Psoas muscle (tissue), 8 donors: ENCODE results near the gene C14orf132. TPM values are rescaled to one million over a fixed set of nuclear protein-coding genes. Genes with fewer than 3 reads are reported as not detected.

Experiments used
- ATAC-seq, 4 donors: fragments of 200-7000 bp; cut with Tn5 transposase; one replicate each; pipeline ENCODE4 v1.9.1; 2020; ENCODE audit warnings: moderate library complexity in 3 of 4, mild to moderate bottlenecking in 2 of 4
- DNase-seq, 2 donors: peaks; one replicate each; pipeline ENCODE4 v3.0.0-alpha.2; 2020
- H3K27ac ChIP-seq: fragments of 200-600 bp; one replicate; pipeline ENCODE4 v1.8.0; 2022
- H3K27me3 ChIP-seq, 3 donors: fragments of 200-600 bp in 1 of 3; one replicate each; pipeline versions ENCODE4 v1.6.1 to v1.8.0; 2013 to 2022; ENCODE audit warnings: low read length in 2 of 3, mild to moderate bottlenecking in 2 of 3, moderate library complexity in 1 of 3; ENCODE audit not compliant: insufficient read depth in 3 of 3
- H3K36me3 ChIP-seq, 2 donors: fragments of 200-600 bp in 1 of 2; one replicate each; pipeline versions ENCODE4 v1.6.1 to v1.8.0; 2013 to 2022; ENCODE audit warnings: low read depth in 1 of 2, mild to moderate bottlenecking in 1 of 2, moderate library complexity in 1 of 2; ENCODE audit not compliant: insufficient read depth in 1 of 2
- H3K4me1 ChIP-seq: fragments of 200-600 bp; one replicate; pipeline ENCODE4 v1.8.0; 2022
- H3K4me3 ChIP-seq: fragments of 200-600 bp; one replicate; pipeline ENCODE4 v1.8.0; 2022; ENCODE audit warnings: mild to moderate bottlenecking
- H3K9me3 ChIP-seq: fragments of 200-600 bp; one replicate; pipeline ENCODE4 v1.8.0; 2022
- WGBS, 3 donors: extraction: QIAGEN DNeasy Blood & Tissue Kit; methylation state at CpG; one replicate each; pipeline versions ENCODE4 v1.1.6 to v1.1.7; 2013; 5-methylcytosine and 5-hydroxymethylcytosine counted together
- intact Hi-C, 2 donors: fragments of 100-400 bp; cut with DNase I; formaldehyde crosslinking; loops; one replicate each; pipeline versions ENCODE4 v1.11.0 to v1.14.2; 2022
- polyA plus RNA-seq, 3 donors: library from polyadenylated mRNA; stranded (reverse); fragments of 200-250 nt; gene quantifications; one replicate each; pipeline ENCODE4 v1.2.3, GENCODE V29; 2013
- total RNA-seq, 4 donors: library from RNA; stranded (reverse); fragmentation: NEBNext Ultra II Directional in 2 of 4; extraction: Animal tissue kit (Norgen Biotek cat#: 25700) in 2 of 4; gene quantifications; one replicate each; pipeline versions ENCODE4 v1.2.1 to v1.2.4, GENCODE V29; 2021 to 2023
- TF ChIP-seq, protein P1 (sequence below): fragments of 200-600 bp; IDR thresholded peaks from one replicate; pipeline ENCODE4 v1.8.0; 2022; ENCODE audit warnings: antibody characterized with exemption
- donor health status: healthy with polysubstance abuse.
- donor health status: DM: no; HTN: no; CAD: no; lungs with moderate emphysema.
- donor health status: Bipolar disorder and iron deficiency.
- donor health status: healthy.
- donor health status: DM: yes; HTN: yes; CAD: no.
- donor health status: DM: no; HTN: no; CAD: no.
- donor health status: DM: no; HTN: no; CAD: no.
- donor health status: DM: yes; HTN: yes; CAD: no.

The C14orf132 gene
- total and polyA plus RNA-seq, 7 donors: 0.57 to 5.3 (median 0.86) TPM

DNA sequence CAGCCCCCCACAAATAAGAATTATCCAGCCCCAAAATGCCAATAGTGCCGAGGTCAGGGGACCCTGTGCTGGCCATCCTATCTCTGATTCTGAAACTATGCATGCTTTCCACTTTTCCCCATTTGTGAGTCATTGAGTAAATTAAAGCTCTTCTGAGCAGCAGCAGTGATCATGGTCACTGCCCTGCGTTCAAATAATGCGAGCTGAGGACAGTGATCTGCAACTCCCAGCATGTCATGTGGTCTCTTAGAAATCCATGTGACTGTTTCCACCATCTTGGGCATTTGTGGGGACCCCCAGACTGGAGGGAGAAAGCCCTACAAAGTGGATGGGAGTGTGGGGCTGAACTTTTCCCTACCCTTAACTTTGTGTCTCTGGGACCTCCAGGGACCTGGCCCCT is 53.8 kb downstream of the C14orf132 start:
- no peak for ATAC-seq
- no peak overlapping the region for H3K4me3 ChIP-seq
- WGBS, 3 donors: 82 to 92% (median 86%) methylated on average over 3 of the region's 3 CpGs
- H3K9me3 ChIP-seq: no peaks in the 10 kb centered on the region
- DNase-seq: no peak
- H3K27me3 ChIP-seq: peaks cover 0 to 18% (median 6%) of the 10 kb centered on the region in 3 donors
- TF ChIP-seq, protein P1, sequence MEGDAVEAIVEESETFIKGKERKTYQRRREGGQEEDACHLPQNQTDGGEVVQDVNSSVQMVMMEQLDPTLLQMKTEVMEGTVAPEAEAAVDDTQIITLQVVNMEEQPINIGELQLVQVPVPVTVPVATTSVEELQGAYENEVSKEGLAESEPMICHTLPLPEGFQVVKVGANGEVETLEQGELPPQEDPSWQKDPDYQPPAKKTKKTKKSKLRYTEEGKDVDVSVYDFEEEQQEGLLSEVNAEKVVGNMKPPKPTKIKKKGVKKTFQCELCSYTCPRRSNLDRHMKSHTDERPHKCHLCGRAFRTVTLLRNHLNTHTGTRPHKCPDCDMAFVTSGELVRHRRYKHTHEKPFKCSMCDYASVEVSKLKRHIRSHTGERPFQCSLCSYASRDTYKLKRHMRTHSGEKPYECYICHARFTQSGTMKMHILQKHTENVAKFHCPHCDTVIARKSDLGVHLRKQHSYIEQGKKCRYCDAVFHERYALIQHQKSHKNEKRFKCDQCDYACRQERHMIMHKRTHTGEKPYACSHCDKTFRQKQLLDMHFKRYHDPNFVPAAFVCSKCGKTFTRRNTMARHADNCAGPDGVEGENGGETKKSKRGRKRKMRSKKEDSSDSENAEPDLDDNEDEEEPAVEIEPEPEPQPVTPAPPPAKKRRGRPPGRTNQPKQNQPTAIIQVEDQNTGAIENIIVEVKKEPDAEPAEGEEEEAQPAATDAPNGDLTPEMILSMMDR: no peak
- no peaks in the 10 kb centered on the region for H3K4me1 ChIP-seq
- intact Hi-C loops: no loop called here
- H3K27ac ChIP-seq: no peak overlapping the region
- no peaks in the 10 kb centered on the region for H3K36me3 ChIP-seq

DNA sequence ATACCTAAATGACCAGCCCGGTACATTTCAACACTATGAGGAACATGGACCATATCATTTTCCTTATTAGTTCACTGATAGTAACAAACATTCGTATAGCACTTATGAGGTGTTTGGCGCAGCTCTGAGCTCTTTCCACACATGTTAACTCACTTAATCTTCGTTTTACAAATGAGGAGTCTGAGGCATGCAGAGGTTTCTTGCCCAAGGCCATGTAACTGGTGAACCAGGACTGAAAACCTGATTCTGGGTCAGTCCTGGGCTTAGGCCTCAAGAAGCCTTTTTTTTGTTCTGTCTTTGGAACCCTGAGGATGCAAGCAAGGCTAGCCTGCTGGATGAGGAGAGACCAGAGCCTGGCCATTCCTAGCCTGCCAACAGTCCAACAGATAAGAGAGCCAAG is 55.0 kb downstream of the C14orf132 start:
- no peak for DNase-seq
- H3K9me3 ChIP-seq: no peaks in the 10 kb centered on the region
- no peaks in the 10 kb centered on the region for H3K36me3 ChIP-seq
- WGBS, 3 donors: 86 to 95% (median 93%) methylated on average over 4 of the region's 4 CpGs
- H3K27ac ChIP-seq: no peak overlapping the region
- ATAC-seq: no peak
- H3K4me3 ChIP-seq: no peak overlapping the region
- intact Hi-C loops: no loop called here
- peaks cover 0 to 25% (median 6%) of the 10 kb centered on the region in 3 donors for H3K27me3 ChIP-seq
- H3K4me1 ChIP-seq: no peaks in the 10 kb centered on the region
- TF ChIP-seq, protein P1: no peak

DNA sequence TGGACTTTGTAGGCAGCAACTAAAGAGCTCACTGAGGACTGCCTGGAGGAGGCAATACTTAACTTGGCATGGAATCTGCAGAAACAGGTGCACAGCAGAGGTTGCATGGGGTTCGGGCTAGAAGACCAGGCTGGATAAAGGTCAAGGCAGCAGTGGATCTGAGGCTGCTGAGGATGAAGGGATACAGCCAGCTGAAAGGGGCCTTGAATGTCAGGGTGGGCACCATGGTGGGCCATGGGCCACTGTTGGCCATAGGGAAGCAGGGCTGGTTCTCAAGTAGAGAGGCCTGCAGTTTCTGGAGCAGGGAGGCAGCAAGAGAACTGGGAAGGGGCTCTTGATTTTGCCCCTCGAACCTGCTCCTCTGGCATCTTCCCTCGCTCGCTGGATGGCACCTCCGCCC is 55.5 kb downstream of the C14orf132 start:
- 86 to 91% (median 90%) methylated on average over 5 of the region's 5 CpGs for WGBS, 3 donors
- Histone ChIP-seq H3K27me3 (peaks cover 0 to 25% (median 6%) of the 10 kb centered on the region in 3 donors), H3K4me3 (no peak overlapping the region), H3K36me3 (no peaks in the 10 kb centered on the region), H3K9me3 (no peaks in the 10 kb centered on the region), H3K4me1 (no peaks in the 10 kb centered on the region), H3K27ac (no peak overlapping the region)
- TF ChIP-seq, protein P1: no peak
- no peak for DNase-seq
- ATAC-seq: no peak
- intact Hi-C loops: loop anchor here in 1 of 2 donors (5.0 kb wide), 1 partner anchor 97 kb away; no protein-coding TSS in a partner anchor

DNA sequence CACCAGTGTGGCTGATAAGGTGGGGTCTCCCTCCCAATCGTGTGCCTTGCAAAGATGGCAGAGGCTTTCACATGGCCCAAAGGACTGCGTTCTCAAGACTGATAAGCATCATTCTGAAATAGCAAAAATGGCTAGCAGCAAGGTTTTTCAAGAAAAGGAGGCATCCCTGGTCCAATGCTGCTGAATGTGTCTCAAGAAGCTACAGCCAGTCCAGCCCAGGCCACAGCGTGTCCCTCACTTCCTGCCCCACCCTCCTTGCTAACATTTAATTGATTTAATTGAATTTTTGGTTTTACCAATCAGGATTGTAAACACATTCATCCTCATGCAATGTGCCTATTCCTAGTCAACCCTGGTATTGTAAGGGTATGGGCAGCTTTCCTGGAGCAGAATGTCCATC is 55.9 kb downstream of the C14orf132 start:
- intact Hi-C loops: loop anchor here in 1 of 2 donors (5.0 kb wide), 1 partner anchor 98 kb away; no protein-coding TSS in a partner anchor
- ATAC-seq (no peak), DNase-seq (no peak)
- Histone ChIP-seq H3K27me3 (peaks cover 0 to 25% (median 6%) of the 10 kb centered on the region in 3 donors), H3K4me1 (no peaks in the 10 kb centered on the region), H3K9me3 (no peaks in the 10 kb centered on the region), H3K4me3 (no peak overlapping the region), H3K27ac (no peak overlapping the region), H3K36me3 (no peaks in the 10 kb centered on the region)
- WGBS, 3 donors: 82 to 86% (median 84%) methylated on average over 3 of the region's 3 CpGs
- TF ChIP-seq, protein P1: no peak
